Calu3 (cell line): ENCODE measurements around the gene HDAC7. TPM values are rescaled to one million over a fixed set of nuclear protein-coding genes. Genes with fewer than 3 reads are reported as not detected.

Source experiments
- BruUV-seq: library from RNA; stranded (reverse); fragments of 400-500 nt; replicated peaks from 2 replicates; lab custom pipeline; 2021; lab: Mats Ljungman, UMichigan
- CTCF ChIA-PET: fragments of 300-600 bp; sonication (Branson Sonifier 250); formaldehyde crosslinking; loops from one replicate; lab custom pipeline; 2022; ENCODE audit warnings: antibody characterized with exemption; lab: Charles Lee
- DNase-seq: peaks from one replicate; pipeline ENCODE4 v3.0.0; 2022
- H3K27ac Mint-ChIP-seq: one replicate; pipeline ENCODE4 v1.8.0; 2022; ENCODE audit warnings: mixed read lengths; ENCODE audit not compliant: unreplicated experiment
- H3K27me3 Mint-ChIP-seq: one replicate; pipeline ENCODE4 v1.8.0; 2022; ENCODE audit warnings: mixed read lengths; ENCODE audit not compliant: unreplicated experiment
- H3K36me3 Mint-ChIP-seq: one replicate; pipeline ENCODE4 v1.8.0; 2022; ENCODE audit warnings: mild to moderate bottlenecking, moderate library complexity, mixed read lengths; ENCODE audit not compliant: insufficient read depth, unreplicated experiment
- H3K4me1 Mint-ChIP-seq: one replicate; pipeline ENCODE4 v1.8.0; 2022; ENCODE audit warnings: mild to moderate bottlenecking, low read depth, mixed read lengths; ENCODE audit not compliant: unreplicated experiment
- H3K4me3 Mint-ChIP-seq: one replicate; pipeline ENCODE4 v1.8.0; 2022; ENCODE audit warnings: mild to moderate bottlenecking, low read depth, moderate library complexity, mixed read lengths; ENCODE audit not compliant: unreplicated experiment
- H3K9me3 Mint-ChIP-seq: one replicate; pipeline ENCODE4 v1.8.0; 2022; ENCODE audit warnings: low read depth, mixed read lengths; ENCODE audit not compliant: unreplicated experiment
- intact Hi-C: fragments of 100-400 bp; cut with micrococcal nuclease; formaldehyde crosslinking; loops from one replicate; pipeline ENCODE4 v1.10.0; 2022; ENCODE audit not compliant: unreplicated experiment
- total RNA-seq: library from RNA; stranded (reverse); gene quantifications from 2 replicates; pipeline ENCODE4 v1.2.3, GENCODE V29; 2022
- TF ChIP-seq, protein P1 (sequence below): fragments of 200-600 bp; IDR thresholded peaks from one replicate; pipeline ENCODE4 v1.8.0; 2022; ENCODE audit warnings: antibody characterized with exemption; ENCODE audit not compliant: unreplicated experiment

The HDAC7 gene
- total RNA-seq, 1 experiment from 2014 or later: 41.8 TPM

DNA sequence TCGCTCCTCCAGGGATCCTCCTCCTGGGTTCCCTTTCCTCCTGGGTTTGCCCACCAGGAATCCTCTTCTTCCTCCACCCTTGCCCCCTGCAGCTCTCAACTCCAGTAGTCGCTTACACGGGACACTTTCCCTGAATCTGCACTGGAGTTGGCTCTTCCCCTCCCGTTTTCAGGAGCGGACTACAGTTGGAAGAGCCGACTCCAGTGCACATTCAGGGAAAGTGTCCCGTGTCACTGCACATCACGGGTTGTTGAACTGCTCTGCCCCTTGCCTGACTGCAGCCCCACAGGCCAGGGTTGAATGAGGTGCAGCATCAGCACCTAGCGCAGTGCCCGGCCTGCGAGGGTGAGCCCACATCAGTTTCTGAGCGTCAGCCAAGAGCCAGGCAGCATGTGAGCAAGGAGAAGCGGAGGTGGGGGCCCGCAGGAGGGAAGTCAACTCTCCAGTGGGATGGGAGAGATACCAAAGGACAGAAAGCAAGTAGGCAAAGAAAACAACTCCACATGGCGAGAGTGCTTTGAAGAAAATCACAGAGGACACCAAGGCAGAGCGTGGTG lies 74.1 kb downstream of the HDAC7 start:
- CTCF ChIA-PET: interaction anchor here (3.3 kb wide), 1 partner anchor 22 kb away, joined by 75 read pairs; no protein-coding TSS in a partner anchor
- Mint-ChIP-seq H3K36me3 (no peaks in the 10 kb centered on the region), H3K4me3 (no peak overlapping the region), H3K27me3 (no peaks in the 10 kb centered on the region), H3K4me1 (peaks cover 27% of the 10 kb centered on the region), H3K9me3 (no peaks in the 10 kb centered on the region), H3K27ac (no peak overlapping the region)
- no peak for DNase-seq
- TF ChIP-seq, protein P1, sequence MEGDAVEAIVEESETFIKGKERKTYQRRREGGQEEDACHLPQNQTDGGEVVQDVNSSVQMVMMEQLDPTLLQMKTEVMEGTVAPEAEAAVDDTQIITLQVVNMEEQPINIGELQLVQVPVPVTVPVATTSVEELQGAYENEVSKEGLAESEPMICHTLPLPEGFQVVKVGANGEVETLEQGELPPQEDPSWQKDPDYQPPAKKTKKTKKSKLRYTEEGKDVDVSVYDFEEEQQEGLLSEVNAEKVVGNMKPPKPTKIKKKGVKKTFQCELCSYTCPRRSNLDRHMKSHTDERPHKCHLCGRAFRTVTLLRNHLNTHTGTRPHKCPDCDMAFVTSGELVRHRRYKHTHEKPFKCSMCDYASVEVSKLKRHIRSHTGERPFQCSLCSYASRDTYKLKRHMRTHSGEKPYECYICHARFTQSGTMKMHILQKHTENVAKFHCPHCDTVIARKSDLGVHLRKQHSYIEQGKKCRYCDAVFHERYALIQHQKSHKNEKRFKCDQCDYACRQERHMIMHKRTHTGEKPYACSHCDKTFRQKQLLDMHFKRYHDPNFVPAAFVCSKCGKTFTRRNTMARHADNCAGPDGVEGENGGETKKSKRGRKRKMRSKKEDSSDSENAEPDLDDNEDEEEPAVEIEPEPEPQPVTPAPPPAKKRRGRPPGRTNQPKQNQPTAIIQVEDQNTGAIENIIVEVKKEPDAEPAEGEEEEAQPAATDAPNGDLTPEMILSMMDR: no peak
- no TSS peak for BruUV-seq
- intact Hi-C loops: loop anchor here (2.0 kb wide), 1 partner anchor 13 kb away; the partner anchor contains the start of gene RAPGEF3

DNA sequence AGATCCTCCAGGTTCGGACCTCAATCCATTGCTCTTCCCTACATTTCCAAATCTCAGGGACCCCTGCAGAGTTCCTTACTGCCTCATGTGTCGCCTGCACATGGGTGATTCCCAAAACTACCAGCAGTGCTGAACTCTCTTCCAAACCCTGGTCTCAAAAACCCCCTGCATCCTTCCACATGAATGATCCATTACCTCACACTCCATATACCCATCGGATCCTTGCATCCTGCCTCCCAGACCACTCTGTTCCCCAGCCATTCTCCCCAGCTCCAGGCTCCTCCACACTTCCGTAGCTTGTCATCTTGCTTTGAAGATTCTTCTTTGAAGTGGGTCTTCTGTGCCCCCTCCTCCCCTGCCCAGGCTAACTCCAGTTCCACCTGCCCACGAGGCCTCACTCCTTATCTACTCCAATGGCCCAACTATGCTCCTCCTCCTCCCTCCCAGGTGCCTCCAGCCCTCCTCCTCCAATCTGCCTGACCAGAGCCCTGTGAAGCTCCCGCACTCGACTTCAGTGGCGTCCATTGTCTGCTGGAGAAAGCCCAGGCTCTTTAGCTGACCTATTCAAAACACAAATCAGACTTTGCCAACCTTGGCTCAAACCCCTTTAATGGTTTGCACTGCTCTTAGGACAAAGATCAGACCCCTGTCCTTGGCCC lies 74.8 kb downstream of the HDAC7 start:
- BruUV-seq: no TSS peak
- H3K4me1 Mint-ChIP-seq: peaks cover 27% of the 10 kb centered on the region
- H3K27ac Mint-ChIP-seq: no peak overlapping the region
- no peak overlapping the region for H3K4me3 Mint-ChIP-seq
- CTCF ChIA-PET: interaction anchor here (1.2 to 3.3 kb wide), 3 partner anchors 10 to 22 kb away, joined by 13 to 75 read pairs (median 14); partner anchors contain the start of gene RAPGEF3
- TF ChIP-seq, protein P1: no peak
- H3K27me3 Mint-ChIP-seq: no peaks in the 10 kb centered on the region
- intact Hi-C loops: loop anchor here (1.0 to 2.0 kb wide), 2 partner anchors 14 to 22 kb away; partner anchors contain the start of gene RAPGEF3
- no peaks in the 10 kb centered on the region for H3K9me3 Mint-ChIP-seq
- no peaks in the 10 kb centered on the region for H3K36me3 Mint-ChIP-seq
- DNase-seq: no peak

DNA sequence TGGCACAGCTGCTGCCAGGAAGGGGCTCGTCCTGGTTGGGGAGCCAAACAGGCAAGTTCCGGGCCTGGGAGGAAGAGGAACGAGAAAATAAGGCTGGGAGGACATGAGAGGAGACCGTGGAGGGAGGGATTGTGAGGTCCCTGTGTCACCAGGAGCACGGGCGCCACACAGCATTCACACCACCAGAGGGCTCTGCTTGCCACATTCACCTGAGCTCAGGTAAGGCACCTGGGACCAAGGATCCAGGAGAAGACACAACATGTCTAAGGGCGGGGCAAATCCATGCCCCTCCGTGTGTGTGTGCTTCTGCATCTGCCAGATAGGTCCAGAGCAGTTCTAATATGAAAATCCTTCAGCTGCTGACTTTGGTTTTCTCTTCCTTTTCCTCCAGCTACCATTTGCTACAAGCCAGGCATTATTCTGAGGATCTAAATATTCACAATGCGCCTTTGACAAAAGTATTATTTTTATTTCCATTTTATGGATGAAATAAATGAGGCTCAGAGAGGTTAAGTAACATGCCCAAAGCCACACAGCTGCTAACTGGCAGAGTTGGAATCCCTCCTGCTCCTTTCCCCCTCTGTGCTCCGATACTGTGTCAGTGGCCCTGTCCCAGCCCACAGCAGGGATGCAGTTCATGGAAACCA lies 75.6 kb downstream of the HDAC7 start:
- no TSS peak for BruUV-seq
- peaks cover 27% of the 10 kb centered on the region for H3K4me1 Mint-ChIP-seq
- no peaks in the 10 kb centered on the region for H3K27me3 Mint-ChIP-seq
- CTCF ChIA-PET: interaction anchor here (0.8 to 3.5 kb wide), 10 partner anchors 10 to 94 kb away, joined by 3 to 75 read pairs (median 9); partner anchors contain the start of gene RAPGEF3
- TF ChIP-seq, protein P1: peak; percentile 75
- H3K4me3 Mint-ChIP-seq: no peak overlapping the region
- H3K9me3 Mint-ChIP-seq: no peaks in the 10 kb centered on the region
- no peaks in the 10 kb centered on the region for H3K36me3 Mint-ChIP-seq
- intact Hi-C loops: loop anchor here (1.0 to 2.0 kb wide), 2 partner anchors 15 to 23 kb away; partner anchors contain the start of gene RAPGEF3
- DNase-seq: peak; percentile 78
- H3K27ac Mint-ChIP-seq: no peak overlapping the region

DNA sequence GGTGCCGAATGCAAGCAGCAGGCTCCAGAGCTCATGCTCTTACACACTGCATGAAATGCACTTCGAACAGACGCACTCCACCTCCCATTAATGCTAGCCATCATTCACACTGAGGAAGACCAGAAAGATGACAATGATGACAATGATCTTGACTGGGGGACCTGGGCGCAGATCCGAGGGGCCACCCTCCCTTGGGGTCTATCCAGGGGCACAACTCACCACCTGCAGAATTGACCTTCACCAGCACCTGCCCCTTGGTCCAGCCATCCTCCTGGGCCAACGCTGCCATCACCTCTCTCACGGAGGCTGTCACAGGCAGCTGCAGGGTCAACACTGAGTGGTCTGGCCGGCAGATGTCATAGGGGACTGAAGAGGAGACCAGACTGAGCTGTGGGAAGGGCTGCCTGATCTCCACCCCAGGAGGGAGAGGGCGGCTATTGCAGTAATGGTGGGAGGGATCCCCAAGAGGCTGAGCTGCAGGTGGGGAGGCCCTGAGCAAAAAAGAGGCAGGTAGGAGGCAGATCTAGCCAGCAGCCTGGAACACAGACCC lies 76.3 kb downstream of the HDAC7 start:
- TF ChIP-seq, protein P1: no peak
- no peaks in the 10 kb centered on the region for H3K27me3 Mint-ChIP-seq
- CTCF ChIA-PET: interaction anchor here (0.6 to 3.5 kb wide), 12 partner anchors 9 to 95 kb away, joined by 3 to 75 read pairs (median 9); partner anchors contain the start of gene RAPGEF3
- BruUV-seq: no TSS peak
- peaks cover 27% of the 10 kb centered on the region for H3K4me1 Mint-ChIP-seq
- H3K4me3 Mint-ChIP-seq: no peak overlapping the region
- intact Hi-C loops: no loop called here
- no peak for DNase-seq
- no peaks in the 10 kb centered on the region for H3K36me3 Mint-ChIP-seq
- H3K27ac Mint-ChIP-seq: no peak overlapping the region
- no peaks in the 10 kb centered on the region for H3K9me3 Mint-ChIP-seq
